Trophoblast cell (in vitro differentiated cells and primary cell): Measurements from ENCODE around the gene ALKBH6.

Source experiments
- DNase-seq, 2 donors: peaks; one replicate each; pipeline ENCODE4 v3.0.0-alpha.2; 2016
- H2AFZ ChIP-seq: 2 replicates; pipeline ENCODE4 v1.6.1; 2013; ENCODE audit warnings: low read length, moderate library complexity, mild to moderate bottlenecking; ENCODE audit not compliant: insufficient read depth, poor library complexity
- H2AK5ac ChIP-seq: 2 replicates; pipeline ENCODE4 v1.6.1; 2013; ENCODE audit warnings: mild to moderate bottlenecking, low read length
- H2BK120ac ChIP-seq: 2 replicates; pipeline ENCODE4 v1.6.1; 2013; ENCODE audit warnings: low read length, mild to moderate bottlenecking, moderate library complexity; ENCODE audit not compliant: insufficient read depth, poor library complexity
- H2BK12ac ChIP-seq: 2 replicates; pipeline ENCODE4 v1.6.1; 2013; ENCODE audit warnings: mild to moderate bottlenecking, low read length, moderate library complexity
- H2BK5ac ChIP-seq: 2 replicates; pipeline ENCODE4 v1.6.1; 2013; ENCODE audit warnings: low read length, low read depth, moderate library complexity, mild to moderate bottlenecking; ENCODE audit not compliant: poor library complexity
- H3K14ac ChIP-seq: 2 replicates; pipeline ENCODE4 v1.6.1; 2013; ENCODE audit warnings: mild to moderate bottlenecking, low read length
- H3K18ac ChIP-seq: 2 replicates; pipeline ENCODE4 v1.6.1; 2013; ENCODE audit warnings: mild to moderate bottlenecking, low read length
- H3K23ac ChIP-seq: 2 replicates; pipeline ENCODE4 v1.6.1; 2013; ENCODE audit warnings: low read length
- H3K27ac ChIP-seq: 2 replicates; pipeline ENCODE4 v1.5.1; 2013; ENCODE audit warnings: low read depth, mild to moderate bottlenecking, inconsistent platforms, low read length, moderate library complexity
- H3K27me3 ChIP-seq: 2 replicates; pipeline ENCODE4 v1.6.1; 2013; ENCODE audit warnings: inconsistent platforms, mild to moderate bottlenecking, low read length, moderate library complexity; ENCODE audit not compliant: insufficient read depth
- H3K36me3 ChIP-seq, 2 experiments: 1 replicate in 1 of 2; 2 replicates in 1 of 2; pipeline ENCODE4 v1.6.1; 2013; ENCODE audit warnings: low read length in 2 of 2, mild to moderate bottlenecking in 2 of 2, moderate library complexity in 1 of 2; ENCODE audit not compliant: insufficient read depth in 2 of 2, control insufficient read depth in 1 of 2
- H3K4ac ChIP-seq: 2 replicates; pipeline ENCODE4 v1.6.1; 2013; ENCODE audit warnings: low read depth, mild to moderate bottlenecking, low read length, moderate library complexity
- H3K4me1 ChIP-seq, 2 experiments: 1 replicate in 1 of 2; 2 replicates in 1 of 2; pipeline ENCODE4 v1.6.1; 2013; ENCODE audit warnings: low read length in 2 of 2, mild to moderate bottlenecking in 2 of 2, moderate library complexity in 1 of 2; ENCODE audit not compliant: insufficient read depth in 2 of 2, control insufficient read depth in 1 of 2
- H3K4me2 ChIP-seq: 2 replicates; pipeline ENCODE4 v1.6.1; 2013; ENCODE audit warnings: inconsistent platforms, mild to moderate bottlenecking, low read length, moderate library complexity
- H3K4me3 ChIP-seq: 2 replicates; pipeline ENCODE4 v1.5.1; 2013; ENCODE audit warnings: mild to moderate bottlenecking, low read depth, low read length, inconsistent platforms
- H3K79me1 ChIP-seq: one replicate; pipeline ENCODE4 v1.6.1; 2013; ENCODE audit warnings: low read length
- H3K79me2 ChIP-seq: 2 replicates; pipeline ENCODE4 v1.6.1; 2013; ENCODE audit warnings: low read length, mild to moderate bottlenecking; ENCODE audit not compliant: control insufficient read depth, insufficient read depth, poor library complexity
- H3K9ac ChIP-seq: 2 replicates; pipeline ENCODE4 v1.6.1; 2013; ENCODE audit warnings: mild to moderate bottlenecking, low read length
- H3K9me3 ChIP-seq: 2 replicates; pipeline ENCODE4 v1.6.1; 2013; ENCODE audit warnings: low read depth, mild to moderate bottlenecking, control low read depth, inconsistent platforms, low read length; ENCODE audit not compliant: insufficient read depth
- H4K12ac ChIP-seq: 2 replicates; pipeline ENCODE4 v1.6.1; 2013; ENCODE audit warnings: low read depth, mild to moderate bottlenecking, low read length, moderate library complexity
- H4K8ac ChIP-seq: 2 replicates; pipeline ENCODE4 v1.6.1; 2013; ENCODE audit warnings: low read depth, mild to moderate bottlenecking, low read length, moderate library complexity
- H4K91ac ChIP-seq: one replicate; pipeline ENCODE4 v1.6.1; 2013; ENCODE audit warnings: low read depth, mild to moderate bottlenecking, low read length, moderate library complexity
- WGBS: extraction: QIAGEN DNeasy Blood & Tissue Kit; methylation state at CpG from one replicate; pipeline ENCODE4 v1.1.7; 2013; ENCODE audit warnings: missing lambda C conversion rate; ENCODE audit not compliant: insufficient read length, insufficient coverage; ENCODE audit errors: extremely low coverage; 5-methylcytosine and 5-hydroxymethylcytosine counted together

Gene ALKBH6

DNA sequence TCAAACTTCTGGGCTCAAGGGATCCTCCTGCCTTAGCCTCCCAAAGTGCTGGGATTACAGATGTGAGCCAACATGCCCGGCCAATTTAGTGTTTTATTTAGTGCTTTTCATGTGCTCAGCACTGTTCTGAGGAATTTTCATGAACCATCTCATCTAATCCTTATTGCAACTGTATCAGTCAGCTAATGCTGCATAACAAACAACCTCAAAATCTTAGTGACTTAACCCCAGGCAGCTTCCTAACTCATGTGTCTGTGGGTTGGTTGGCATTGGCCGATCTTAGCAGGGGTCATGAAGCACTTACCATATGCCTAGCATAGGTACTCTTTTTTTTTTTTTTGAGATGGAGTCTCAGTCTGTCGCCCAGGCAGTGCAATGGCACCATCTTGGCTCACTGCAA lies 25.2 kb downstream of the ALKBH6 start:
- WGBS, result no CpG with 5 or more reads among the region's 3 CpGs
- Histone ChIP-seq H3K79me1 (no peaks in the 10 kb centered on the region), H3K4ac (no peak overlapping the region), H3K18ac (no peak overlapping the region), H3K23ac (no peak overlapping the region), H3K4me1 (no peaks in the 10 kb centered on the region), H3K27me3 (peaks cover 5% of the 10 kb centered on the region), H3K9me3 (peaks cover 3% of the 10 kb centered on the region), H2AFZ (no peak overlapping the region), H3K27ac (no peak overlapping the region), H2BK5ac (no peak overlapping the region), H3K36me3 (no peaks in the 10 kb centered on the region), H2BK120ac (no peak overlapping the region), H4K8ac (no peak overlapping the region), H3K4me2 (no peak overlapping the region), H4K91ac (no peak overlapping the region), H3K79me2 (no peaks in the 10 kb centered on the region), H4K12ac (no peak overlapping the region), H2AK5ac (no peak overlapping the region), H3K14ac (no peak overlapping the region), H2BK12ac (no peak overlapping the region), H3K9ac (no peak overlapping the region), H3K4me3 (no peak overlapping the region)
- DNase-seq, result no peak

DNA sequence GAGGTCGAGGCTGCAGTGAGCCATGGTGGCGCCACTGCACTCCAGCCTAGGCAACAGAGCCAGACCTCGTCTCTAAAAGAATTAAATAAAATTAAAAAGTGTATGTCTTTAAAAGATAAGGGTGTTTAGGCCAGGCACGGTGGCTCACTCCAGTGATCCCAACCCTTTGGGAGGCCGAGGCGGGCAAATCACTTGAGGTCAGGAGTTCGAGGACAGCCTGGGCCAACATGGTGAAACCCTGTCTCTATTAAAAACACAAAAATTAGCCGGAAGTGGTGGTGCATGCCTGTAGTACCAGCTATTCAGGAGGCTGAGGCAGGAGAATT lies 26.5 kb downstream of the ALKBH6 start:
- H3K36me3 ChIP-seq, result no peaks in the 10 kb centered on the region

DNA sequence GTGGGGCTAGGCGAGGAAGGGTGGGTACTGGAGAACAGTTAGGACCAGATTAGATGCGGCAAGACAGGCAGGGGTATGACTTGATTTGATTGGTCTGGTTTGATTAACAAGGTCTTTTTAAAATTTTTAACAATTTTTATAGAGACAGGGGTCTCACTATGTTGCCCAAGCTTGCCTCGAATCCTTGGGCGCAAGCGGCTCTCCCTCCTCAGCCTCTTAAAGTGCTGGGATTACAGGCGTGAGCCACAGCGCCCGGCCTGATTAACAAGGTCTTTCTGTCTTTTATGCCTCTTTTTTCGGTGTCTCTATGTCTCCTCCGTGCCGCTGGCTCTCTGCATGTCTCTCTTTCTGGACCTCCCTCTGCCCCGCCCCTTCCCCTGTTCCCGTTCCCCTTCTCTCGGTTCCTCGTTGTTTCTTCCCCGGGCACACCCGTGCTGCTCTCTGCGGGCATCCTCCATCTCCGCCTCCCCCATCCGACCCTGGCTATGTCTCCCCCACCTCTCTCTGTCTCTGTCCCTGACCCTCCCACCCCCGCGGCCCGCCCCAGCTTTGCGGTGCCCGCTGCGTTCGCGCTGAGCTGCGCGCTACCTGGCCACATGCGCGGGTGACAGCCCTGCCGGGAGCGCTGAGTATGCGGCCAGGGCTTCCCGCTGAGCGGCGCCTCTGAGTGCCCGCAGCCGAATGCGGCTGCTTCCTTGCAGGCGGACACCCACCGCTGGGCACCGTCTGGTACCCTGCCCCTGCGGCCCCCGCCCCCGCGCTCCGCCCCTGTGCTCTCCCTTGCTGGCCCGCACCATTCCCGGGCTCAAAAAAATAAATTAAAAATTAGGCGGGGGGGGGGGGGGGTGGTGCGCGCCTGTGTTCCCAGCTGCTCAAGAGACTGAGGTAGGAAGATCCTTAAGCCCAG lies 27.1 kb downstream of the ALKBH6 start:
- H2AFZ ChIP-seq, result peak overlapping the region; percentile 46
- no peak overlapping the region for H3K23ac ChIP-seq
- no peak overlapping the region for H4K8ac ChIP-seq

More for the DNA sequence above, 26.5 kb downstream of the ALKBH6 start:
- no peak overlapping the region for H2BK120ac ChIP-seq
- DNase-seq, result peak in 1 of 2 donors; percentile 4
- no peak overlapping the region for H3K9ac ChIP-seq
- no peak overlapping the region for H2AFZ ChIP-seq
- H4K91ac ChIP-seq, result no peak overlapping the region
- H2BK12ac ChIP-seq, result no peak overlapping the region
- no peak overlapping the region for H2AK5ac ChIP-seq
- no peak overlapping the region for H3K14ac ChIP-seq
- H2BK5ac ChIP-seq, result no peak overlapping the region
- no peak overlapping the region for H3K4me3 ChIP-seq
- H3K4ac ChIP-seq, result no peak overlapping the region
- no peak overlapping the region for H4K12ac ChIP-seq
- peaks cover 5% of the 10 kb centered on the region for H3K27me3 ChIP-seq
- no peak overlapping the region for H3K27ac ChIP-seq
- no CpG with 5 or more reads among the region's 8 CpGs for WGBS
- H3K4me1 ChIP-seq, result no peaks in the 10 kb centered on the region
- peaks cover 5% of the 10 kb centered on the region for H3K9me3 ChIP-seq
- no peak overlapping the region for H4K8ac ChIP-seq
- H3K4me2 ChIP-seq, result no peak overlapping the region
- no peak overlapping the region for H3K23ac ChIP-seq
- no peaks in the 10 kb centered on the region for H3K79me2 ChIP-seq
- no peak overlapping the region for H3K18ac ChIP-seq
- no peaks in the 10 kb centered on the region for H3K79me1 ChIP-seq

DNA sequence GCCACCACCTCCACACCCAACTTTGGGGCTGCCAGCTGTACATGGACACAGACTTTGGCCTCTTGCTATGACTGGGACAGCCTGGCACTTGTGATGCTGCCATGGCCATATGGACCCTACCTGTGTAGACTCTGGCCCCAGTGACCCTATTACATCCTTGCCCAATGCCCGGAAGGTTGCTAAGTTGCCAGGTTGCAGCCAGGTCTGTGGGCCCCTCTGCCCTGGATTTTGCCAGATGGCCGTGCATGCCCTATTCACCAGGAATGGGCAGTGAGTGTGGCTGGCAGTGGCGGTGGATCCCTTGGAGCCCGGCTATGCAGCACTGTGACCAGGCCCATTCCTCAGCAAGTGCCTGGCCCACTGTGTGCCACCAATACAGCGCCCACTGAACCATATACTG lies 27.9 kb downstream of the ALKBH6 start:
- no peak overlapping the region for H3K4ac ChIP-seq
- no peak for DNase-seq
- H3K36me3 ChIP-seq, result no peaks in the 10 kb centered on the region
- no peak overlapping the region for H4K91ac ChIP-seq
- peaks cover 5% of the 10 kb centered on the region for H3K27me3 ChIP-seq
- no CpG with 5 or more reads among the region's 5 CpGs for WGBS
- no peaks in the 10 kb centered on the region for H3K79me2 ChIP-seq
- H2BK12ac ChIP-seq, result no peak overlapping the region
- H3K18ac ChIP-seq, result no peak overlapping the region
- H3K23ac ChIP-seq, result no peak overlapping the region
- H2BK5ac ChIP-seq, result no peak overlapping the region
- no peak overlapping the region for H2AFZ ChIP-seq
- no peak overlapping the region for H3K9ac ChIP-seq
- H3K4me2 ChIP-seq, result no peak overlapping the region
- no peaks in the 10 kb centered on the region for H3K79me1 ChIP-seq
- peaks cover 5% of the 10 kb centered on the region for H3K9me3 ChIP-seq
- H4K8ac ChIP-seq, result no peak overlapping the region
- no peak overlapping the region for H3K14ac ChIP-seq
- H4K12ac ChIP-seq, result no peak overlapping the region
- no peak overlapping the region for H2BK120ac ChIP-seq
- H3K27ac ChIP-seq, result no peak overlapping the region
- no peak overlapping the region for H3K4me3 ChIP-seq
- H3K4me1 ChIP-seq, result no peaks in the 10 kb centered on the region
- no peak overlapping the region for H2AK5ac ChIP-seq

More for the DNA sequence above, 27.1 kb downstream of the ALKBH6 start:
- Histone ChIP-seq H3K36me3 (no peaks in the 10 kb centered on the region), H3K27me3 (peaks cover 5% of the 10 kb centered on the region), H3K27ac (no peak overlapping the region), H4K91ac (no peak overlapping the region), H3K9ac (no peak overlapping the region), H3K4me2 (peak overlapping the region; percentile 61), H3K4me1 (no peaks in the 10 kb centered on the region), H2BK5ac (no peak overlapping the region), H3K79me2 (no peaks in the 10 kb centered on the region), H3K14ac (no peak overlapping the region), H3K4ac (no peak overlapping the region), H3K18ac (no peak overlapping the region), H3K79me1 (no peaks in the 10 kb centered on the region), H2AK5ac (no peak overlapping the region), H3K4me3 (peak overlapping the region; percentile 25), H2BK120ac (no peak overlapping the region), H2BK12ac (no peak overlapping the region), H4K12ac (no peak overlapping the region), H3K9me3 (peaks cover 5% of the 10 kb centered on the region)
- no CpG with 5 or more reads among the region's 54 CpGs for WGBS
- DNase-seq, result peak; percentile 52 to 70
